HFF-Myc (cell line): Measurements from ENCODE around the gene F12.

Experiments
- DNase-seq: peaks from one replicate; pipeline ENCODE4 v3.0.0-alpha.2; 2011; ENCODE audit warnings: low read depth; ENCODE audit errors: extremely low read depth
- H3K4me3 ChIP-seq: replicated peaks from 2 replicates; pipeline ENCODE4 v1.5.1; 2011; ENCODE audit warnings: low read depth, mild to moderate bottlenecking, control low read depth, low read length
- CTCF ChIP-seq: IDR thresholded peaks from 2 replicates; pipeline ENCODE4 v1.5.1; 2012; ENCODE audit warnings: mild to moderate bottlenecking, low read depth, low read length, control low read depth; ENCODE audit errors: missing control alignments

Gene F12

GRCh38 chr5:177445052-177445916, 35.9 kb upstream of the F12 start:
- peak overlapping the region; percentile 57 for H3K4me3 ChIP-seq
- DNase-seq, result no peak
- TF ChIP-seq CTCF, result no peak

- no peak overlapping the region for H3K4me3 ChIP-seq
- DNase-seq, result no peak
- no peak for TF ChIP-seq CTCF
Measured at GRCh38 chr5:177444106-177445051, 35.0 kb upstream of the F12 start.

- H3K4me3 ChIP-seq, result no peak overlapping the region
- no peak for TF ChIP-seq CTCF
- no peak for DNase-seq
Measured at GRCh38 chr5:177443144-177443983, 34.0 kb upstream of the F12 start.

GRCh38 chr5:177442066-177442826, 32.9 kb upstream of the F12 start:
- DNase-seq, result no peak
- no peak for TF ChIP-seq CTCF
- no peak overlapping the region for H3K4me3 ChIP-seq

GRCh38 chr5:177440990-177441780, 31.8 kb upstream of the F12 start:
- TF ChIP-seq CTCF, result no peak
- H3K4me3 ChIP-seq, result no peak overlapping the region
- DNase-seq, result no peak
